Lung microvascular endothelial cell (primary cell): Measurements from ENCODE around the gene TAF6L. TPM values are rescaled to one million over a fixed set of nuclear protein-coding genes. Genes with fewer than 3 reads are reported as not detected.
"Not testable (repeated sequence)": the region's sequence is repeated elsewhere in the genome, so short reads cannot be mapped to it uniquely, and the experiment has no call there.

ENCODE experiments used
- DNase-seq, 2 donors: peaks; one replicate each; pipeline versions ENCODE4 v3.0.0 to v3.0.0-alpha.2; 2010; ENCODE audit warnings: low read depth in 2 of 2
- total RNA-seq: library from RNA; depleted of rRNA; stranded (reverse); fragments of >200 nt; gene quantifications from 2 replicates; pipeline ENCODE4 v1.2.1, GENCODE V29; 2014

The TAF6L gene
- total RNA-seq, 1 donor from 2014 or later = 31.9 TPM

DNA sequence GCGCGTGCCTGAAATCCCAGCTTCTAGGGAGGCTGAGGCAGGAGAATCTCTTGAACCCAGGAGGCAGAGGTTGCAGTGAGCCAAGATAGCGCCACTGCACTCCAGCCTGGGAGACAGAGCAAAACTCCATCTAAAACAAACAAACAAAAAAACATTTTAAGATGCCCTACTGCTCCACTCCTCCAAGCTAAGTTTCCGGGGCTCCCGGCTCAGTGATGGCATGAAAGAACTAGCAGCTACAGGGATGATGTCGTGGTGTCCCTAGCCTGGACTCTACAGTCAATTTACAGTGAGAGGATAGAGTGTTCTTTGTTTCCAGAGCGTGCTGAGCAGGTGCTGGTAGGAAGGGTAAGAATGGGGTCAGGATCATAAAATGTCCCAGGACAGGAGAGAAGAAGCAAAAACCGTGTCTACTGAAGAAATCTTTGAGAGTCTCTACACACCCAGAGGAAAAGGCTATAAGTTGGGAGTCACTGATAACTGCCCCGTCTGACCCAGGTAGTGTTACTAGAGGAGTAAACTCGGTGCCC, 16.0 kb upstream of the TAF6L start:
- DNase-seq = no peak

DNA sequence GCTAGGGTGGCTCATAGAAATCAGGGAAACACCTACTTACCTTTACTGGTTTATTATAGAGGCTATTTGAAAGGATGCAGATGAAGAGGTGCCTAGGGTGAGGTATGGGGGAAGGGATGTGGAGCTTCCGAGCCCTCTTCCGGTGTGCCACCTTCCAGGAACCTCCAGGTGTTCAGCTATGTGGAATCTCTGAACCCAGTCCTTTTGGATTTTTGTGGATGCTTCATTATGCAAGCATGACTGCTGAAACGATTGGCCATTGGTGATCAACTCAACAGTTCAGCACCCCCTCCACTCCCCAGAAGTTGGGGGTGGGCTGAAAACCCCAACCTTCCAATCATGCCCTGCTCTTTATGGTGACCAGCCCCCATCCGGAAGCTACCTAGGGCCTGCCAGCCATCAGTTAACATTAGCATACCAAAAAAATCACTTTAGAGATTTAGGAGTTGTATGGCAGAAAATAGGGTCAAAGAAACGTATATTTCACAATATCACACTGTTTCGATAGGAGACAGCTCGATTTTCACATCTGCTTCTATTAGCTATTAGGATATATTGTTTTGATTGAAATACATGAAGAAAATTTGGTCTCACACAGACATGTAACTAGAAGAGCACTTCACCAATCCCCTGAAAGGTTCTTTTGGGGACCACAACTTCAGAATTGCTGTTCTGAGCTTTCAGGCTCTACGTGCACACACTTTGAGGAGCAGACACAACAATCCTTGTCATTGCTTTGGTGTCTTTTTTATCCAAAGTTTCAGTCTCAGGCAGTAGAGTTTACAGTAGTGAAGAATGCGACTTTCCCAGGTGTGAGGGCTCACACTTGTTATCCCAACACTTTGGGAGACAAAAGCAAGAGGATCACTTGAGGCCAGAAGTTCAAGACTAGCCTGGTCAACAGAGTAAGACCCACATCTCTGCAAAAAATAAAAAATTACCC, 13.1 kb upstream of the TAF6L start:
- DNase-seq = no peak

DNA sequence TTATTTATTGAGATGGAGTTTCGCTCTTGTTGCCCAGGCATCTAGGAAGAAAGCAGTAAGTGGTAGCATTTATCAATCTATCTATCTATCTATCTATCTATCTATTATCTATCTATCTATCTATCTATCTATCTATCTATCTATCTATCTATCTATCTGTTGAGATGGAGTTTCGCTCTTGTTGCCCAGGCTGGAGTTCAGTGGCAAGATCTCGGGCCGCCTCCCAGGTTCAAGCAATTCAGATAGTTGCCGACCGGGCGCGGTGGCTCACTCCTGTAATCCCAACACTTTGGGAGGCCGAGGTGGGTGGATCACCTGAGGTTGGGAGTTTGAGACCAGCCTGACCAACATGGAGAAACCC, 10.3 kb upstream of the TAF6L start:
- DNase-seq = not testable (repeated sequence)

DNA sequence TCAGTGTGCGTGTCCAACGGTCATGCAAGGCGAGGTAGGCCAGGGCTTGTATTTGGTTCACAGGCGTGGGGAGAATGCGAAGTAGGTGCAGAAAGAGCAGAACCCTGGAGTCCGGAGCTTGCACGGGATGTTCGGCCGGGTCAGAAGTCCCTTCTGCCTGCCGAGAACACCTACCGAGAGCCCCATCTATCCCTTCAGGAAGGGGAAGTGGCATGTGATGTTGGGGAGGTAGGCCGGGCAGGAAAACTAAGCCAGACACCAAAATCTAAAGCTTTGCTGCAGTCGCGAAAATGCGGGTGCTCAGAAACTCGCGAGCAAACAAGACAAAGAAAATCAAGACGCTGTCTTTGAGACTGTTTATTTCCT, 435 bp upstream of the TAF6L start:
- peak in 1 of 2 donors; percentile 59 for DNase-seq

DNA sequence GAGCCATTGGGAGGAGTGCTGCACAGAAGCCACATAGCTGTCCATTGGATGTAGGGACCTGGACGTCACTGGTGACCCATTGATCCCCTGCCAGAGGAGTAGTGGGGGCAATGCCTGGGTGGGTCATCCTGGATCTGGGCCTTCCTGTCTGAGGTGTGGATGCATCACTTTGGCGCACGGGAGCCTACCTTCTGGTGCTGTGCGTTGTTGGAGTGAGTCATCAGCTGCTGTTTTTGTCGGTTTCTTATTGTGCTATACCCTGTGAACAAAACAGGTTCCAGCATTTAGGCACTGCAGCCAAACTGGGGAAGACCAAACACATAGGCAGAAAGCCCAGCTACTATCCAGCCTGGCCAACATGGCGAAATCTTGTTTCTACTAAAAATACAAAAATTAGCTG, 3.2 kb downstream of the TAF6L start:
- DNase-seq = peak; percentile 20 to 57

DNA sequence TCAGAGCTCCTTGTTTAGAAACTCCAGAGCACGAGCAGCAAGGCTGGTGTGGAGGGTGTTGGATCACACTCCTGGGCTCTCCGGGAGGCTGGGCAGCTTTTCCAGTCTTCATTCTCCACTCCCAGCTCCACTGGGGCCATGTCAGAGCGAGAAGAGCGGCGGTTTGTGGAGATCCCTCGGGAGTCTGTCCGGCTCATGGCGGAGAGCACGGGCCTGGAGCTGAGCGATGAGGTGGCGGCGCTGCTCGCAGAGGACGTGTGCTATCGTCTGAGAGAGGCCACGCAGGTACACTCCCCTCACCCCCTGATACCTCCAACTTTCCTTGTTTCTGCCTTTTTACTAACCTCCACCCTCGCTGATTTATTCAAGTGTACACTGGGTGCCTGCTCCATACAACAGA, 4.5 kb downstream of the TAF6L start:
- no peak for DNase-seq

DNA sequence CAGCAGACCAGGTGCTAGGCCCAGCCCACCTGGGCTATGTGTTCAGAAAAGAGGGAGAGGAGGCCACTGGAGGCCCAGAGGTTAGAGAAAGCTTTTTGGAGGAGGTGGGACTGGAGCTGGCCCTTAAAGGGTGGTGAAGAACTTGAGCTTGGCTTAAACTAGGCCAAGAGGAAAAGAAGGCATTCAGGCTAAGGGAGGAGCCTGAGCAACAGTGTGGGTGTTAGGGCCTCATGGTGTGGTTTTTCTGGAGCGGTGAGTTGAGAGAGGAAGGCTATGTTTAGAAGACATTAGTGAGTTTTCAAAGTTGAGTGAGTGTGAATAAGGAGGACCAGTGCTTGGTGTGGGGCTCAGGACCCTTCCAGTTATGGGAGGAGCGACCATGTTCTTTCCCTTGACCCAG, 6.2 kb downstream of the TAF6L start:
- DNase-seq = no peak

DNA sequence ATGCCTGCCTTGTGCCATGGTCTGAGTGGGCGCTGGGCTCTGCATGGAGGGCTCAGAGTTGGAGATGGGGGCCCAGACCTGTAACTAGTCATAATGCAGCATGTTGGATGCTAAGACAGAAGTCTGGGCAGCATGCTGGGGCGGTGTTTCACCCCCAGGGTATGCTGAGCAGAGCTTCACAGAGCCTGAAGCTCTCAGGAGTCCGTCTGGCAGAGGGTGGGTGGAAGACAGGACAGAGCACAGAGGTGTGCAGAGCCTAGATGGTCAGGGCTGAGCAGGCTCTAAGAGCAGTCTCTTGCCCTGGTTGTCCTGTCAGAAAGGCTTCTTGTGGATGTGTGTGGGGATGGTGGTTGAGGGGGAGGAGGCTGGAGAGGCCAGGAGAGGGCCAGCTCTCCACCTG, 7.2 kb downstream of the TAF6L start:
- no peak for DNase-seq

DNA sequence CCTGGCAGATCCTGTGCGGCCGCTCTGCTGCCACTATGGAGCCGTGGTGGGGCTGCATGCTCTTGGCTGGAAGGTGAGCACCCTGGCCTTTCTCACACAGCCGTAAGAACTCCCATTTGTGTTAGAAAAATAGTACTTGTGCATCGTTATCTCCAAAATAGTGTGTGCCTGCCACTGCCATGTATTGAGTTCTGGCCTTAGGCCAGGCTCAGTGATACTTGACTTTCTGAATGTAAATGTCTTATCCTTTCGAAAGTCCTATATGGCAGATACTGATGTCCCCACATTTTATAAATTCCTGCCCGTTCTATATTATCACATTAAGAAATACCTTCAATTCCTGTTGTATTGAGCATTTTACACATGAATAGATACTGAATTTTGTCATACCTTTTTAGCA, 11.6 kb downstream of the TAF6L start:
- DNase-seq = no peak

DNA sequence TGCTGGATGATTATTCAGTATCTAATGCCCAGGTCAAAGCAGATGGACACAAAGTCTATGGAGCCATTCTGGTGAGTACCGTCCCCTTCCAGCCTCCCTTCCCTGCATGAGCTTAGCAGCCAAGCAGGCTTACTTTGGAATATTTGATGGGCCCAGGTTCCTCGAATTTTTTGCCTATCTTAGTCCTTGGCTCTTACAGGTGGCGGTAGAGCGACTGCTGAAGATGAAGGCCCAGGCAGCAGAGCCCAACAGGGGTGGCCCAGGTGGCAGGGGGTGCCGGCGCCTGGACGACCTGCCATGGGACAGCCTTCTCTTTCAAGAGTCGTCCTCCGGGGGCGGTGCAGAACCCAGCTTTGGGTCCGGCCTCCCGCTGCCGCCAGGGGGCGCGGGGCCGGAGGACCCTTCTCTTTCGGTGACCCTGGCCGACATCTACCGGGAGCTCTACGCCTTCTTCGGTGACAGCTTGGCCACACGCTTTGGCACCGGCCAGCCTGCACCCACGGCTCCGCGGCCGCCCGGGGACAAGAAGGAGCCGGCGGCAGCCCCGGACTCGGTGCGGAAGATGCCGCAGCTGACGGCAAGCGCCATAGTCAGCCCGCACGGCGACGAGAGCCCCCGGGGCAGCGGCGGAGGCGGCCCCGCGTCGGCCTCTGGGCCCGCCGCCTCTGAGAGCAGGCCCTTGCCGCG, 15.3 kb downstream of the TAF6L start:
- DNase-seq = peak; percentile 86 to 89

DNA sequence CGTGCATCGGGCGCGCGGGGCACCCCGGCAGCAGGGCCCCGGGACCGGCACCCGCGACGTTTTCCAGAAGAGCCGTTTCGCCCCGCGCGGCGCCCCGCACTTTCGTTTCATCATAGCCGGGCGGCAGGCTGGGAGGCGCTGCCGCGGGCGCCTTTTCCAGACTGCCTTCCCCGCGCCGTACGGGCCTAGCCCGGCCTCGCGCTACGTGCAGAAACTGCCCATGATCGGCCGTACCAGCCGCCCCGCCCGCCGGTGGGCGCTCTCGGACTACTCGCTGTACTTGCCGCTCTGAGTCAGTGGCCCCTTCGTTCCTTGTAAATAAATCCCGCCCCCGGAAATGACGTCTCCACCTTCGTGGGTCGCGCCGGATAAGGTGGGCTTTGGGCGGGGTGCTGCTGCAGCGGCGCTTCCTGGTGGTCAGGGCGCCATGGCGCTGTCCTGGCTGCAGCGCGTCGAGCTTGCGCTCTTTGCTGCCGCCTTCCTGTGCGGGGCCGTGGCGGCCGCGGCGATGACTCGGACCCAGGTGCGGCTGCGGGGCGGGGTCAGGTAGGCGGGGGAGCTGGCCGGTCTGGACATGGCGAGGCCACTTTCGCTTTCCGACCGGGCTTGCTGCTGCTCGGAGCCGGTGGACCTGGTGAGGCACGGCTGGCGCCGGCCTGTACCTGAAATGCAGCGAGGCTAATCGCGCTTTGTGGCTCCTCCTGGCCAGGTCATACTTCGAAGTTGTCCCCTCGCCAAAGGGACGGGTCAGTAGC, 16.0 kb downstream of the TAF6L start, which contains the start of gene TMEM179B:
Gene TMEM179B (plus strand): TSS at position 398 of the 755 bp plus-strand sequence. CDS start 30 bp downstream, at position 428.
- peak; percentile 97 to 98 for DNase-seq

DNA sequence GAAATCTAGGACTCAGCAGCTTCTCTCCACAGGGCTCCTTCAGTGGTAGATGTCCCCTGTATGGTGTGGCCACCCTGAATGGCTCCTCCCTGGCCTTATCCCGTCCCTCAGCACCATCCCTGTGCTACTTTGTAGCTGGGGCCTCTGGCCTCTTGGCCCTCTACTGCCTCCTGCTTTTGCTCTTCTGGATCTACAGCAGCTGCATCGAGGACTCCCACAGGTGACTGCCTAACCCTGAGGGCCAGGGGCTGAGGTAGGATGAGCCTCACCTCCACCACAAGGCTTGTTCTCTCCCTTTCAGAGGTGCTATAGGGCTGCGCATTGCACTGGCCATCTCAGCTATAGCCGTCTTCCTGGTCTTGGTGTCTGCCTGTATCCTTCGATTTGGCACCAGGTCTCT, 17.8 kb downstream of the TAF6L start:
- DNase-seq = no peak

DNA sequence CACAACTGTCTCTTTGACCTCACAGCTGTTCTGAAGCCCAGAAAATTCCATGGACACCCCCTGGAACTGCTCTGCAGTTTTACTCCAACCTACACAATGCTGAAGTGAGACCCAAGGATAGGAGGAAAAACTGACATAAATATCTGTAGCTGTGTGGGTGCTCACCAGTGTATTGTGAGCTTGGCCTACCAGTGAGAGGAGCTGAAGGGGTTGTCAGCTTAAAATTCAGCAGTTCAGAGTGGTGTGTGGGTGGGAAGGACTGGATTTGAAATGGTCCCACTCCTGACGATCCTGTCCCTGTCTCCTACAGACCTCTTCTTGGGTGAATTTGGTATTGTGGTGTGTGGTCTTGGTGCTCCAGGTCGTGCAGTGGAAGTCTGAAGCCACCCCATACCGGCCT, 18.4 kb downstream of the TAF6L start:
- no peak for DNase-seq

DNA sequence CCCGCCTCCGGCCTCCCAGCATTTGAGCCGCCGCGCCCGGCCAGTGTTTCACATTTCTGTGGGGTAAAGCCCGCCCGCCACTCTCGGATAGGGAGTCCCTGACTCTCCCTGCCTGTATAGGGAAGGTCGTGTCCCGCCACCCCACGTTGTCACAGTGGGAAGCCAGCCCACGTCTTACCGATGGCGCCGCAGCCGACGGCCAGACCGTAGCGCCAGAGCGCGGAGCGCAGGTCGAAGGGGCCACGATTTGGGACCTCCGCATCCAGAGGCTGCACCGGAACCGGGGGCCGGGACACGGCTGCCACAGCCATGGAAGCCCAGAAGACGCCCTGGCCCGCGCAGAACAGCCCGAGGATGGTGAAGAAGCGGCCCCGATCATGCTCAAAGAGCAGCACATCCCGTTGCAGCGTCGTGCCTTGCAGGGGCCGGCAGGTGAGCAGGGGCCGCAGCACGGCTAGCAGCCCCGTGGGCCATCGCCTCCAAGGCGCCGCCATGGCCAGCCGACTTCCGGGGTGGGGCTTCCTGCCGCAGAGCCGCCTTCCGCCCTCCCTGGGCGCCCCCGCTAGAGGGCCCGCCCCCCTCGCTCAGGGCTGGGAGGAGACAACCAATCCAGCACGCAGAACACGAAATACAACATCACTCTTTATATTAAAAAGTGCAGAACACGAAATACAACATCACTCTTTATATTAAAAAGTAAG, 20.5 kb downstream of the TAF6L start, which contains the start of gene TMEM223:
Gene TMEM223 (minus strand): TSS at position 506 of the 701 bp plus-strand sequence. CDS start 12 bp downstream, at position 494.
- peak; percentile 68 to 81 for DNase-seq

DNA sequence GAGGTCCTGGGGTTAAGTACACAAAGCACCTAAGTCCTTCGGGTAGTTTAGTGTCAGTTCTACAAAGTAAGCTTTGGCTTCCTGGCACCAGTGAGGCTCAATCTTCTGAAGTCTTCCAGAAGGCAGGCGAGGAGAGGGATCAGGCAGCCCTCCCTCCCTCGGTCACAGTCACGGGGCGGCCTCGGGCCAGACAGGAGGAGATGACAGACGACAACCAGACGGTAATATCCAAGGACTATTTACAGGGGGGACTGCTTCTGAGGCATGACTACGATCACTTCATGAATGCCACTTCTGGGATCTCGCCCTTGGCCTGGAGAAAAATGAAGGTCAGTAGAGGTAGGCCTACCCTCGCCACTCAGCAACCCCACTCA, 21.0 kb downstream of the TAF6L start:
- peak in 1 of 2 donors; percentile 14 for DNase-seq

DNA sequence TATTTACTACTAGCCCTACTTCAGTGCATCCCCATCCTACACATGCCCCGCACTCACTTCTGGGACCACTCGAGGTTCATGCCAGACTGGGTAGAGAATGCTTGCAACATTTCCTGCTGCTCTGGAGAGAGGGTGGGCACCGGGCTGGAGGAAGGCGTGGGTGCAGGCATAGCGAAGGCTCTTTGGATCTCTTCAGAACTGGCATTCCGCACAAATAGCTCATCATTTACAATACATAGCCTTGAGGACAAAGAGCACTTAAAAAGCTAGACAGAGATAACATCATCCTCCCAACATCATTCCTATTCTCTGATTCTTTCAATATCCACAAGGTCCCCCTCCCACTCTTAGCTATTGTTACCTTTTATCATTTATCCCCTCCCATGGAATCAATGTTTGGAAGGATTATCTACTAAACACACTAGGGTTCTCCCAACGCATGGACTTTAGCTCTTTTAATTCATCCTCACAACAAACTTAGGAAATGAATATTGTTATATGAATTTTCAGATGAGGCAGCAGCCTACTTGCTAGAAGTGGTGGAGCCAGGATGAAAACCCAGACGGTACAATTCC, 23.1 kb downstream of the TAF6L start:
- DNase-seq = no peak

DNA sequence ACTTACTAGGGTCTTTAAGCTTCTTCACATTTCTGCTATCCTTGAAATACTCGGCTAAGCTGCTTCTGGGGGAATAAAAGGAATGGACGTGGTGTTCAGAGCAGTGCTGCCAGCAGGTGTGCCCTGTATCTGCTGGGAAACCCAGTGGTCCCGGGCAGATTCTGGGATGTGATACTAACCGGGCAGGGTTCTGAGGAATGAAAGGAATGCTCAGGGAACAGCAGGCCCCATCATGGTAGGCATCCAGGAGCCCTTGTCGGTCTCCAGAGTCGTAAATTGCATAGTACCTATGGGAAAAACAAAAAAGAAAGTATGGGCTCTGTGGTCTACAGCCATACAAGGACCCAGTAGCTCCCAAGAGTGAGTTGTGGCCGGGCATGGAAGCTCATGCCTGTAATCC, 25.1 kb downstream of the TAF6L start:
- no peak for DNase-seq

DNA sequence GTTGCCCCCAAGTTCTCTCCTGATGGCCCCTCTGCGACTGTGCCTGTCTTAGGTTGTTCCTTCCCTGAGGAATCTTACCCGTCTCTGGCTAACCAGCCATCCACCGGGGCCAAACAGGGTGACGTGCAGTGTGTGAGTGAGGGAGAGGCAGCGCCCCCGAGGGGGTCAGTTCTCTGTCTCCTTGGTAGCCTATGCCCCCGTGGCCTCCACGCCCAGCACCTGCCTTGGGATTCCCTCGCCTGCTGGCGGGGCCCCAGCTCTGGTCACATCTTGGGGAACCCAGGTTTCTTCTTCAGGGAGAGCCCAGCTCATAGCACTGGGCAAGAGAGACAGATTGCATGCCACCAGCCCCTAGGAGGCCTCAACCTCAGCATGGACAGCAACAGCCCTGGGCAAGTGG, 28.3 kb downstream of the TAF6L start:
- DNase-seq = no peak

DNA sequence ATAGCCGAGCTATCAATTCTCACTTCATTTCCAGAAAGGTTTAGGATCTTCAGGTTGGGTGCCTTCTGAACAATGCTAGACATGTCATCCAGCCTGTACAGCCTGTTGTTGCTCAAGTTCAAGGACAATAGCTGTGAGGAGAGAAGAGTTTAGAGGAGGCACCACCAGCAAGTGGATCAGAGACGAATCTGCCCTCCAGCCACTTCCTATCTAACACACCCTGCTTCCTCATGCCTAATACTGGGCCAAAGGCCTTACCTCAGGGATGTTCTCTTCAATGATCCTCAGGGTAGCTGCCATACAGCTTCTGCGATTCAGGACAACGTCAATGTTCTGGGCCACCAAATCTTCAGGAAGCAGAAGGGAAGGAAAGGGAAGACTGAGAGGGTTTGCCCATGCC, 29.9 kb downstream of the TAF6L start:
- DNase-seq = no peak

DNA sequence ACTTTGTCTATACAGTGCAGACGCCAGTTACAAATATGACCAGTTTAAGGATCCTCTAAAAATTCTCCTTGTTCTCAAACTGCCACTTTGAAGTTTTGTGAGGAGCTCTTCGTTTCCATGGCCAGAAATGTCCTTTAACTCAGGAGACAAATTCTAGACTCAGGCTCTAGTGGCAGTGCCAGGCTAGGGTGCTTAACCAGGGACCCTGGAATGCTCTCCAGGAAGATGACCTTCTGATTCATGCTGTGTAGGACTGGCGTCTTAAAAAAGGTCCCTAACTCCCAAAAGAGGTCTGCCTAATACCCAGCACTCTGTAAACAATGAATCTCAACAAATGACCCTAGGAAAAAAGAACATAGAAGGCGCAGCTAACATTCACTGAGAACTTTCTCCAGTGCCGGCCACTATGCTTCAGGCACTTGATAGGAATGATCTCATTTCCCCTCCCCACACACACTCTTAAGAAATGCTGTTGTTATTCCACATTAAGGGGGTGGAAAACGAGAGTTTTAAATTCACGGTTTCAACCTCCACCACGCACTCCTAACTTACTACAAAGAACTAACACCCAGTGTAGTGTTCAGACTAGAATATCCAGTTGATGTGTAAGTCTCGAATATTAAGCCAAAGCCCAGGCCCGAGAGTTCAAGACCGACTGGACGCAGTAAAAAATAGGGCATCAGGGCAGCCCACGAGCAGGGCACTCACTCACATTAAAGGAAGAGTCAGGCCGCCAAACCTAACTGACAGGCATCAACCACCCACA, 33.3 kb downstream of the TAF6L start:
- peak; percentile 45 to 69 for DNase-seq
